ENCODE data around the gene ELFN1.

ELFN1 gene

DNA sequence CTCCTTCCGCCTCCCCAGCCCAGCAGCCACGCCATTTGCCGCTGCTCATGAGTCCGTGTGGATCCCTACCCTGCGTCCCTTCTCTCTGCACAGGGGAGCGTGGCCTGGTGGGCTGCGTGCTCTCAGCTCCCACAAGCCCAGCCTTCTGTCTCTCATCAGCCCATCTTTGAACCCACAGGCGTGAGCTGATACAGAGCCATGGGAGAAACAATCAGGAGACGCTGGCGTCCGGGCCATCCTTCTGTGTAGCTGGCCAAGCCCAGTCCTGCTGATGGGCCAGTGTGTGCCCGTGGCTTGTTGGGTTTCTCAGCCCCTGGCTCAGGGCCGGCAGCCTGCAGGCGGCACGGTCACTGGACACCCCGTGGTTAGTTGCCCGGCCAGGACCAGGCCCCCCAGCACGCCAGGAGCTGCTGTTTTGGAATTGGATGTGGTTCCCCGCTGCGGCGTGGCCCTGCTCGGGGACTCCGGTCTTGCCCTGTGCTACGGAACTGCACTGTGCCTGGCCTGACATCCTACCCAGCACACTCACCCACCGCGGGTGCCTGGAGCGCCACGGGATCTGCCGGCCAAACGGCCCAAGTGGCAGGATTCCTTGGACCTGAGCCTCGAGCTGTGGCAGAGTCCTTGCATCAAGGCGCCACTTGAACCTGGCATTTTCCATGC, 88.9 kb downstream of the ELFN1 start:
- TF ChIP-seq, protein P1, sequence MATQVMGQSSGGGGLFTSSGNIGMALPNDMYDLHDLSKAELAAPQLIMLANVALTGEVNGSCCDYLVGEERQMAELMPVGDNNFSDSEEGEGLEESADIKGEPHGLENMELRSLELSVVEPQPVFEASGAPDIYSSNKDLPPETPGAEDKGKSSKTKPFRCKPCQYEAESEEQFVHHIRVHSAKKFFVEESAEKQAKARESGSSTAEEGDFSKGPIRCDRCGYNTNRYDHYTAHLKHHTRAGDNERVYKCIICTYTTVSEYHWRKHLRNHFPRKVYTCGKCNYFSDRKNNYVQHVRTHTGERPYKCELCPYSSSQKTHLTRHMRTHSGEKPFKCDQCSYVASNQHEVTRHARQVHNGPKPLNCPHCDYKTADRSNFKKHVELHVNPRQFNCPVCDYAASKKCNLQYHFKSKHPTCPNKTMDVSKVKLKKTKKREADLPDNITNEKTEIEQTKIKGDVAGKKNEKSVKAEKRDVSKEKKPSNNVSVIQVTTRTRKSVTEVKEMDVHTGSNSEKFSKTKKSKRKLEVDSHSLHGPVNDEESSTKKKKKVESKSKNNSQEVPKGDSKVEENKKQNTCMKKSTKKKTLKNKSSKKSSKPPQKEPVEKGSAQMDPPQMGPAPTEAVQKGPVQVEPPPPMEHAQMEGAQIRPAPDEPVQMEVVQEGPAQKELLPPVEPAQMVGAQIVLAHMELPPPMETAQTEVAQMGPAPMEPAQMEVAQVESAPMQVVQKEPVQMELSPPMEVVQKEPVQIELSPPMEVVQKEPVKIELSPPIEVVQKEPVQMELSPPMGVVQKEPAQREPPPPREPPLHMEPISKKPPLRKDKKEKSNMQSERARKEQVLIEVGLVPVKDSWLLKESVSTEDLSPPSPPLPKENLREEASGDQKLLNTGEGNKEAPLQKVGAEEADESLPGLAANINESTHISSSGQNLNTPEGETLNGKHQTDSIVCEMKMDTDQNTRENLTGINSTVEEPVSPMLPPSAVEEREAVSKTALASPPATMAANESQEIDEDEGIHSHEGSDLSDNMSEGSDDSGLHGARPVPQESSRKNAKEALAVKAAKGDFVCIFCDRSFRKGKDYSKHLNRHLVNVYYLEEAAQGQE (IDR thresholded peaks at IDR 0.05; ENCODE audit: insufficient replicate concordance, low read depth), result no peak
- TF ChIP-seq POLR2AphosphoS5 (IDR thresholded peaks at IDR 0.05; ENCODE audit: low read depth) (no peak), SPI1 (IDR thresholded peaks at IDR 0.05; ENCODE audit: borderline replicate concordance, low read depth) (no peak), GABPA (IDR thresholded peaks at IDR 0.05; ENCODE audit: low read depth) (no peak), CTCF (IDR thresholded peaks at IDR 0.05; ENCODE audit: insufficient read depth, low read length) (no peak)
- Histone ChIP-seq H3K27ac (replicated peaks) (no peak overlapping the region), H3K4me3 (replicated peaks; ENCODE audit: insufficient read depth, low read length) (no peak overlapping the region), H3K27me3 (ENCODE audit: insufficient read depth, poor library complexity, severe bottlenecking) (no peaks in the 10 kb centered on the region)
- no peak for DNase-seq (ENCODE audit: low read depth in 1 of 2, low spot score in 1 of 2)

GRCh38 chr7:1761097-1761496, 91.0 kb downstream of the ELFN1 start:
- Histone ChIP-seq H3K27ac (replicated peaks) (no peak overlapping the region), H3K4me3 (replicated peaks; ENCODE audit: insufficient read depth, low read length) (no peak overlapping the region), H3K27me3 (ENCODE audit: insufficient read depth, poor library complexity, severe bottlenecking) (no peaks in the 10 kb centered on the region)
- no peak for DNase-seq (ENCODE audit: low read depth in 1 of 2, low spot score in 1 of 2)
- TF ChIP-seq GABPA (IDR thresholded peaks at IDR 0.05; ENCODE audit: low read depth) (no peak), POLR2AphosphoS5 (IDR thresholded peaks at IDR 0.05; ENCODE audit: low read depth) (no peak), CTCF (IDR thresholded peaks at IDR 0.05; ENCODE audit: insufficient read depth, low read length) (no peak), SPI1 (IDR thresholded peaks at IDR 0.05; ENCODE audit: borderline replicate concordance, low read depth) (no peak)
- TF ChIP-seq, protein P1 (IDR thresholded peaks at IDR 0.05; ENCODE audit: insufficient replicate concordance, low read depth), result no peak

- H3K27ac ChIP-seq (replicated peaks), result no peak overlapping the region
- H3K27me3 ChIP-seq (ENCODE audit: insufficient read depth, poor library complexity, severe bottlenecking), result no peaks in the 10 kb centered on the region
- no peak for TF ChIP-seq POLR2AphosphoS5 (IDR thresholded peaks at IDR 0.05; ENCODE audit: low read depth)
- TF ChIP-seq SPI1 (IDR thresholded peaks at IDR 0.05; ENCODE audit: borderline replicate concordance, low read depth), result no peak
- TF ChIP-seq GABPA (IDR thresholded peaks at IDR 0.05; ENCODE audit: low read depth), result no peak
- TF ChIP-seq CTCF (IDR thresholded peaks at IDR 0.05; ENCODE audit: insufficient read depth, low read length), result no peak
- TF ChIP-seq, protein P1 (IDR thresholded peaks at IDR 0.05; ENCODE audit: insufficient replicate concordance, low read depth), result no peak
- DNase-seq (ENCODE audit: low read depth in 1 of 2, low spot score in 1 of 2), result no peak
- no peak overlapping the region for H3K4me3 ChIP-seq (replicated peaks; ENCODE audit: insufficient read depth, low read length)
Measured at GRCh38 chr7:1761774-1762173, 91.7 kb downstream of the ELFN1 start.
